ENCODE data around the gene WDR87.

Gene WDR87

DNA sequence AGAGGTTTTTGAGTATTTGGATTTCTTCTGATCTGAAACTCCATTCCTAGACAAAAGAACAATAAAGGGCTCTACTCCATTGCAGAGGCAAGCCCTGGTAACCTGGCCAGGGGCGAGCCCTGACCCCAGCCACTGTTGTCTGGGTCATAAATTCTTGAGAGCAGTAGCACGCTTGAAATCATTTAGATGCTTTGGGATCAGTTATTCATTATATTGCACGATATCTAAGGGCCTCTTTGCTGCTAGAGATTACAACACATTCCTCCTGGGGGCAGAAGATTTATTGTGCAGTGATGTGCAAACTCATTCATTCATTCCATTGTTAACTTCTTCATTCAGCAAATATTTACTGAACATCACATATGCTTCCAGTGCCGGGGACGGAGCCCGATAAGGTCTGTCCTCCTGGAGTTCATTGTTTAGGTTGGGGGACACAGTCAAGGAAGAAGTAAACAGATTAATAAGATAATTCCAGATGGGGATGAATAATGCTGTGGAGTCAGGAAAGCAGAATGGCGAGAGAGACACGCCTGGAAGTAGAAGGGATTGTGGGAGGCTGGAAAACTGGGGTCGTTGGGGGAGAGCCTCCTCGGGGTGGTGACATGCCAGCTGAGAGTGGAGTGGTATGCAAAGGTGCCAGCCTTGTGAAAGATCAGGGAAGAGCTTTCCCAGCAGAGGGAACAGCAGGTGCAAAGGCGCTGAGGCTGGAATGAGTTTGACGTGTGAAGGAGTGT, 35.6 kb upstream of the WDR87 start:
- Histone ChIP-seq H3K27me3 (ENCODE audit: control insufficient read depth in 1 of 2, insufficient read depth in 1 of 2, low read length in 2 of 2) (no peaks in the 10 kb centered on the region), H3K4me1 (ENCODE audit: control insufficient read depth, insufficient read depth, low read depth, low read length) (peaks cover 15% of the 10 kb centered on the region), H3K36me3 (ENCODE audit: control insufficient read depth in 1 of 2, insufficient read depth in 2 of 2, low read depth in 1 of 2, low read length in 2 of 2) (peaks cover 14 to 15% of the 10 kb centered on the region in 2 experiments), H2BK12ac (ENCODE audit: low read length in 2 of 2) (peak overlapping the region in 1 of 2 experiments; percentile 31), H4K91ac (ENCODE audit: low read length) (no peak overlapping the region), H3K4me2 (ENCODE audit: low read length, poor library complexity, severe bottlenecking) (no peak overlapping the region), H2AK5ac (ENCODE audit: low read length, severe bottlenecking) (peak overlapping the region; percentile 58), H3K4ac (ENCODE audit: low read depth in 1 of 2, low read length in 2 of 2) (no peak overlapping the region), H4K8ac (ENCODE audit: low read length) (no peak overlapping the region), H3K79me1 (replicated peaks; ENCODE audit: low read length, poor library complexity, severe bottlenecking) (peaks cover 3% of the 10 kb centered on the region), H2BK15ac (ENCODE audit: low read depth, poor library complexity, severe bottlenecking) (no peak overlapping the region), H2AFZ (ENCODE audit: low read depth, low read length) (no peak overlapping the region), H3K14ac (ENCODE audit: low read length in 2 of 2) (no peak overlapping the region), H2BK5ac (ENCODE audit: low read depth, low read length, poor library complexity, severe bottlenecking) (no peak overlapping the region), H3K9me3 (ENCODE audit: control insufficient read depth, low read length) (no peaks in the 10 kb centered on the region), H3K4me3 (ENCODE audit: insufficient read depth in 1 of 2, low read depth in 1 of 2, low read length in 2 of 2) (no peak overlapping the region), H2BK120ac (ENCODE audit: low read depth, low read length) (no peak overlapping the region), H3K23ac (ENCODE audit: low read length in 2 of 2) (no peak overlapping the region), H3K18ac (ENCODE audit: low read depth in 1 of 2, low read length in 2 of 2) (no peak overlapping the region), H3K27ac (ENCODE audit: low read length, poor library complexity, severe bottlenecking) (peak overlapping the region; percentile 70), H3K9ac (ENCODE audit: low read length) (no peak overlapping the region)
- DNase-seq: no peak
- WGBS: 90% methylated on average over 11 of the region's 12 CpGs

DNA sequence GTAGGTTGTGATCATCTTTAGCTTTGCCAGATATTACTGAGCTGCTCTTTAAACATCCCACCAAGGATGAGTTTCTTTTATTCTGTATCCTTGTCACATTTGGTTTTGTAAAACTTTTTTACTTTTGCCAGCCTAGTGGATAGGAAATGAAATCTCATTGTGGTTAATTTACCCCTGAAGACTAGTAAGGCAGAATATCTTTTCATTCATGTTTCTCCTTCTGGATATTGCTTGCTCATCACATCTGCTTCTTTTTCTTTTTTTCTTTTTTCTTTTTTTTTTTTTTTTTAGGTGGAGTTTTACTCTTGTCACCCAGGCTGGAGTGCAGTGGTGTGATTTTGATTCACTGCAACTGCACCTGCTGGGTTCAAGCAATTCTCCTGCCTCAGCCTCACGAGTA, 32.0 kb upstream of the WDR87 start:
- H3K4ac ChIP-seq (ENCODE audit: low read depth in 1 of 2, low read length in 2 of 2): no peak overlapping the region
- 100% methylated on average over 1 of the region's 1 CpG for WGBS
- no peak overlapping the region for H3K4me3 ChIP-seq (ENCODE audit: insufficient read depth in 1 of 2, low read depth in 1 of 2, low read length in 2 of 2)
- H2BK15ac ChIP-seq (ENCODE audit: low read depth, poor library complexity, severe bottlenecking): no peak overlapping the region
- no peak for DNase-seq
- H2AK5ac ChIP-seq (ENCODE audit: low read length, severe bottlenecking): no peak overlapping the region
- H3K27me3 ChIP-seq (ENCODE audit: control insufficient read depth in 1 of 2, insufficient read depth in 1 of 2, low read length in 2 of 2): no peaks in the 10 kb centered on the region
- peaks cover 20% of the 10 kb centered on the region for H3K4me1 ChIP-seq (ENCODE audit: control insufficient read depth, insufficient read depth, low read depth, low read length)
- H2BK12ac ChIP-seq (ENCODE audit: low read length in 2 of 2): no peak overlapping the region
- no peak overlapping the region for H4K8ac ChIP-seq (ENCODE audit: low read length)
- H3K18ac ChIP-seq (ENCODE audit: low read depth in 1 of 2, low read length in 2 of 2): no peak overlapping the region
- H2AFZ ChIP-seq (ENCODE audit: low read depth, low read length): no peak overlapping the region
- no peak overlapping the region for H3K27ac ChIP-seq (ENCODE audit: low read length, poor library complexity, severe bottlenecking)
- peaks cover 11 to 16% of the 10 kb centered on the region in 2 experiments for H3K36me3 ChIP-seq (ENCODE audit: control insufficient read depth in 1 of 2, insufficient read depth in 2 of 2, low read depth in 1 of 2, low read length in 2 of 2)
- no peak overlapping the region for H3K14ac ChIP-seq (ENCODE audit: low read length in 2 of 2)
- H2BK120ac ChIP-seq (ENCODE audit: low read depth, low read length): no peak overlapping the region
- H3K79me1 ChIP-seq (replicated peaks; ENCODE audit: low read length, poor library complexity, severe bottlenecking): peaks cover 2% of the 10 kb centered on the region
- no peak overlapping the region for H2BK5ac ChIP-seq (ENCODE audit: low read depth, low read length, poor library complexity, severe bottlenecking)
- H3K23ac ChIP-seq (ENCODE audit: low read length in 2 of 2): no peak overlapping the region
- H3K9me3 ChIP-seq (ENCODE audit: control insufficient read depth, low read length): peaks cover 14% of the 10 kb centered on the region
- H3K4me2 ChIP-seq (ENCODE audit: low read length, poor library complexity, severe bottlenecking): no peak overlapping the region
- H3K9ac ChIP-seq (ENCODE audit: low read length): no peak overlapping the region
- no peak overlapping the region for H4K91ac ChIP-seq (ENCODE audit: low read length)

DNA sequence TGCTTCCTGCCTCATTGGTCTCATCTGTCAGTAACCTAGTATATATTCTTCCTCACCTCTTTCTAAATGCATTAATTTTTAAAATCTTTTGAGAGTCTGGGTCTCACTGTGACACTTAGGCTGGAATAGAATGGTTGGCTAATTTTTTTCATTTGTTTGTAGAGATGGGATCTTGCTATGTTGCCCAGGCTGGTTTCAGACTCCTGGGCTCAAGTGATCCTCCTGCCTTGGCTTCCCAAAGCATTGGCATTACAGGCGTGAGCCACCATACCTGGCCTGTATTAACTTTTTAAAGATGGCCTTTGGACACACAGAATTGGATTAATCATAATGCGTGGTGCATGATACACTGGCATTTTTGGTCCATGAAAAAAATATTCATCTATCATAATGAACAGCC, 30.5 kb upstream of the WDR87 start:
- WGBS: 100% methylated on average over 2 of the region's 2 CpGs
- peaks cover 2% of the 10 kb centered on the region for H3K79me1 ChIP-seq (replicated peaks; ENCODE audit: low read length, poor library complexity, severe bottlenecking)
- peaks cover 20% of the 10 kb centered on the region for H3K4me1 ChIP-seq (ENCODE audit: control insufficient read depth, insufficient read depth, low read depth, low read length)
- H3K18ac ChIP-seq (ENCODE audit: low read depth in 1 of 2, low read length in 2 of 2): no peak overlapping the region
- no peak overlapping the region for H3K14ac ChIP-seq (ENCODE audit: low read length in 2 of 2)
- no peak overlapping the region for H3K4ac ChIP-seq (ENCODE audit: low read depth in 1 of 2, low read length in 2 of 2)
- no peak overlapping the region for H4K8ac ChIP-seq (ENCODE audit: low read length)
- H3K9ac ChIP-seq (ENCODE audit: low read length): no peak overlapping the region
- H3K23ac ChIP-seq (ENCODE audit: low read length in 2 of 2): no peak overlapping the region
- no peak overlapping the region for H2BK5ac ChIP-seq (ENCODE audit: low read depth, low read length, poor library complexity, severe bottlenecking)
- no peak overlapping the region for H2AFZ ChIP-seq (ENCODE audit: low read depth, low read length)
- H3K4me3 ChIP-seq (ENCODE audit: insufficient read depth in 1 of 2, low read depth in 1 of 2, low read length in 2 of 2): no peak overlapping the region
- no peak overlapping the region for H2BK120ac ChIP-seq (ENCODE audit: low read depth, low read length)
- H4K91ac ChIP-seq (ENCODE audit: low read length): no peak overlapping the region
- H3K4me2 ChIP-seq (ENCODE audit: low read length, poor library complexity, severe bottlenecking): no peak overlapping the region
- no peak for DNase-seq
- H3K36me3 ChIP-seq (ENCODE audit: control insufficient read depth in 1 of 2, insufficient read depth in 2 of 2, low read depth in 1 of 2, low read length in 2 of 2): peaks cover 8 to 11% of the 10 kb centered on the region in 2 experiments
- H2BK12ac ChIP-seq (ENCODE audit: low read length in 2 of 2): no peak overlapping the region
- peaks cover 14% of the 10 kb centered on the region for H3K9me3 ChIP-seq (ENCODE audit: control insufficient read depth, low read length)
- no peaks in the 10 kb centered on the region for H3K27me3 ChIP-seq (ENCODE audit: control insufficient read depth in 1 of 2, insufficient read depth in 1 of 2, low read length in 2 of 2)
- no peak overlapping the region for H2AK5ac ChIP-seq (ENCODE audit: low read length, severe bottlenecking)
- no peak overlapping the region for H3K27ac ChIP-seq (ENCODE audit: low read length, poor library complexity, severe bottlenecking)
- H2BK15ac ChIP-seq (ENCODE audit: low read depth, poor library complexity, severe bottlenecking): no peak overlapping the region

DNA sequence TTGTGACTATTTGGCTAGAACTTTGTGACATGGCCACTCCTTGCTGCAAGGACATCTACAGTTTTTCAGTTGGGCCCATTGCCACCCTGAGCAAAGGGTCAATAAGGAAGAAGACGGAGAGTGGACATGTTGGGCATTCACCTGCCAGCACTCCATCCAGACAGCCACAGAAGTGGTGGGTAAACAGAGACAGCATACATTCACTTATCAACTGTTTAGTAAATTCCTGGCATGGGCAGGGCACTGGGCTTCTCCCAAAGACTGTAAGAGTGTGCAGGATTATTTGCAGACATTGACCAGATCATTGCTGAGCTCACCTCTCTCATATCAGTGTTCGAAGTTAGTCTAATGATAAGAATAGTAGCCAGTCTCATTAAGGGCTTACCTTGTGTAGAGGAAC, 29.8 kb upstream of the WDR87 start:
- Histone ChIP-seq H3K9me3 (ENCODE audit: control insufficient read depth, low read length) (peaks cover 14% of the 10 kb centered on the region), H3K18ac (ENCODE audit: low read depth in 1 of 2, low read length in 2 of 2) (no peak overlapping the region), H3K14ac (ENCODE audit: low read length in 2 of 2) (no peak overlapping the region), H3K4me3 (ENCODE audit: insufficient read depth in 1 of 2, low read depth in 1 of 2, low read length in 2 of 2) (no peak overlapping the region), H2BK12ac (ENCODE audit: low read length in 2 of 2) (no peak overlapping the region), H3K23ac (ENCODE audit: low read length in 2 of 2) (no peak overlapping the region), H4K91ac (ENCODE audit: low read length) (no peak overlapping the region), H2BK15ac (ENCODE audit: low read depth, poor library complexity, severe bottlenecking) (no peak overlapping the region), H3K4me1 (ENCODE audit: control insufficient read depth, insufficient read depth, low read depth, low read length) (peaks cover 18% of the 10 kb centered on the region), H2BK120ac (ENCODE audit: low read depth, low read length) (no peak overlapping the region), H3K4ac (ENCODE audit: low read depth in 1 of 2, low read length in 2 of 2) (no peak overlapping the region), H4K8ac (ENCODE audit: low read length) (no peak overlapping the region), H3K9ac (ENCODE audit: low read length) (no peak overlapping the region), H3K27ac (ENCODE audit: low read length, poor library complexity, severe bottlenecking) (no peak overlapping the region), H3K27me3 (ENCODE audit: control insufficient read depth in 1 of 2, insufficient read depth in 1 of 2, low read length in 2 of 2) (no peaks in the 10 kb centered on the region), H2AFZ (ENCODE audit: low read depth, low read length) (no peak overlapping the region), H3K4me2 (ENCODE audit: low read length, poor library complexity, severe bottlenecking) (no peak overlapping the region), H2AK5ac (ENCODE audit: low read length, severe bottlenecking) (peak overlapping the region; percentile 24), H2BK5ac (ENCODE audit: low read depth, low read length, poor library complexity, severe bottlenecking) (no peak overlapping the region), H3K36me3 (ENCODE audit: control insufficient read depth in 1 of 2, insufficient read depth in 2 of 2, low read depth in 1 of 2, low read length in 2 of 2) (peaks cover 8 to 11% of the 10 kb centered on the region in 2 experiments), H3K79me1 (replicated peaks; ENCODE audit: low read length, poor library complexity, severe bottlenecking) (peaks cover 2% of the 10 kb centered on the region)
- whole genome bisulfite sequencing: 96% methylated on average over 2 of the region's 2 CpGs
- no peak for DNase-seq

Measured in mesenchymal stem cell (in vitro differentiated cells and primary cell).